Hepatocyte (in vitro differentiated cells): Measurements from ENCODE around the gene COX7B2. TPM values are rescaled to one million over a fixed set of nuclear protein-coding genes. Genes with fewer than 3 reads are reported as not detected.

Experiments
- DNase-seq: peaks from one replicate; pipeline ENCODE4 v3.0.0-alpha.2; 2016; ENCODE audit warnings: low spot score
- H2AFZ ChIP-seq: fragments of 200-600 bp; sonication (generic); 2 replicates; pipeline ENCODE4 v1.6.0; 2016; ENCODE audit warnings: antibody characterized with exemption, mild to moderate bottlenecking
- H3K27ac ChIP-seq: fragments of 200-600 bp; sonication (generic); 2 replicates; pipeline ENCODE4 v1.5.1; 2016; ENCODE audit warnings: mild to moderate bottlenecking
- H3K27me3 ChIP-seq: fragments of 200-600 bp; sonication (generic); 2 replicates; pipeline ENCODE4 v1.6.1; 2016
- H3K36me3 ChIP-seq: fragments of 200-600 bp; sonication (generic); replicated peaks from 2 replicates; pipeline ENCODE4 v1.5.1; 2016; ENCODE audit warnings: low read depth; ENCODE audit not compliant: insufficient read depth
- H3K4me1 ChIP-seq: fragments of 200-600 bp; sonication (generic); 2 replicates; pipeline ENCODE4 v1.5.1; 2016; ENCODE audit warnings: mild to moderate bottlenecking, moderate library complexity; ENCODE audit not compliant: insufficient read depth
- H3K4me2 ChIP-seq: fragments of 200-600 bp; sonication (generic); 2 replicates; pipeline ENCODE4 v1.6.0; 2016
- H3K4me3 ChIP-seq: fragments of 200-600 bp; sonication (generic); 2 replicates; pipeline ENCODE4 v1.5.1; 2016; ENCODE audit warnings: mild to moderate bottlenecking
- H3K79me2 ChIP-seq: fragments of 200-600 bp; sonication (generic); 2 replicates; pipeline ENCODE4 v1.6.0; 2017; ENCODE audit warnings: mild to moderate bottlenecking
- H3K9me2 ChIP-seq: fragments of 200-600 bp; sonication (generic); replicated peaks from 2 replicates; pipeline ENCODE4 v1.6.0; 2017; ENCODE audit warnings: mild to moderate bottlenecking; ENCODE audit not compliant: insufficient read depth
- H3K9me3 ChIP-seq: fragments of 200-600 bp; sonication (generic); 2 replicates; pipeline ENCODE4 v1.5.1; 2016; ENCODE audit warnings: low read depth, mild to moderate bottlenecking
- H4K20me1 ChIP-seq: fragments of 200-600 bp; sonication (generic); 2 replicates; pipeline ENCODE4 v1.6.0; 2016; ENCODE audit warnings: mild to moderate bottlenecking; ENCODE audit not compliant: insufficient read depth, poor library complexity, severe bottlenecking
- CTCF ChIP-seq: fragments of 200-600 bp; sonication (generic); IDR thresholded peaks from 2 replicates; pipeline ENCODE4 v1.5.1; 2016; ENCODE audit warnings: antibody characterized with exemption, mild to moderate bottlenecking; ENCODE audit not compliant: poor library complexity
- EZH2 ChIP-seq: fragments of 200-600 bp; sonication (generic); IDR thresholded peaks from 2 replicates; pipeline ENCODE4 v1.6.1; 2016; ENCODE audit warnings: antibody characterized with exemption, mild to moderate bottlenecking, borderline replicate concordance
- EZH2phosphoT487 ChIP-seq: fragments of 200-600 bp; sonication (generic); IDR thresholded peaks from one replicate; pipeline ENCODE4 v1.6.1; 2018; ENCODE audit warnings: antibody characterized with exemption, mild to moderate bottlenecking, low read depth, moderate library complexity; ENCODE audit not compliant: unreplicated experiment, severe bottlenecking
- whole genome bisulfite sequencing: methylation state at CpG from one replicate; pipeline ENCODE4 v1.1.6; 2016; ENCODE audit warnings: low lambda C conversion rate; ENCODE audit errors: missing lambda C conversion rate; 5-methylcytosine and 5-hydroxymethylcytosine counted together
- polyA plus RNA-seq: library from polyadenylated mRNA; unstranded; fragments of >200 nt; fragmentation: Nextera tagmentation; extraction: Ambion mirVana; gene quantifications from 2 replicates; pipeline ENCODE4 v1.2.1, GENCODE V29; 2016
- total RNA-seq: library from RNA; depleted of rRNA; stranded (reverse); fragments of >200 nt; gene quantifications from 2 replicates; pipeline ENCODE4 v1.2.3, GENCODE V29; 2014

COX7B2 gene
- total and polyA plus RNA-seq, 2 experiments from 2014 or later: not detected

DNA sequence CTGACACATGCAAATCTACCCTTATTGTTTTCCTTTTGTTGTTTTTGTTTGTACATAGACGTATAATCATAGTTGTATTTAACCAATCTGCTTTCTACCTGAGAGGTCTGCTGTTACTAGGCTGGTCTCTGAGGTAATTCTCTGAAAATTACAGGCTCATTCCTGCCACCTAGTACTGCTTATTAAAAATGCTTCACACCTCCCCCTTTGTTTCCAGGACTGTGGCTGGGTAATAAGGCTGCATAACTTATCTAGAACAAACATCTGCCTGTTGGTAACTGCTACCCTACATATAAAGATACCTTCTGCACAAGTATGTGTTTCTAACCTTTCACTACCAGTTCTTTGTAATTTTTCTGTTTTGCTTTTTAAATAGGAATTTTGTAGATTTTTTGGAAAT lies 34.2 kb downstream of the COX7B2 start:
- Histone ChIP-seq H3K79me2 (no peaks in the 10 kb centered on the region), H4K20me1 (no peaks in the 10 kb centered on the region), H2AFZ (no peak overlapping the region), H3K9me2 (no peaks in the 10 kb centered on the region), H3K4me3 (no peak overlapping the region), H3K27me3 (no peaks in the 10 kb centered on the region), H3K9me3 (no peaks in the 10 kb centered on the region), H3K4me2 (no peak overlapping the region), H3K27ac (no peak overlapping the region), H3K36me3 (no peaks in the 10 kb centered on the region), H3K4me1 (no peaks in the 10 kb centered on the region)
- TF ChIP-seq CTCF (no peak), EZH2 (no peak)
- WGBS: 48% methylated on average over 1 of the region's 1 CpG
- no peak for DNase-seq

- Histone ChIP-seq H3K79me2 (no peaks in the 10 kb centered on the region), H2AFZ (no peak overlapping the region), H3K9me2 (no peaks in the 10 kb centered on the region), H3K27ac (no peak overlapping the region), H4K20me1 (no peaks in the 10 kb centered on the region), H3K4me1 (no peaks in the 10 kb centered on the region), H3K9me3 (no peaks in the 10 kb centered on the region), H3K4me2 (no peak overlapping the region), H3K4me3 (no peak overlapping the region), H3K27me3 (no peaks in the 10 kb centered on the region), H3K36me3 (no peaks in the 10 kb centered on the region)
- TF ChIP-seq EZH2 (no peak), EZH2phosphoT487 (no peak), CTCF (no peak)
- DNase-seq: no peak
- WGBS: 70% methylated on average over 2 of the region's 2 CpGs
These were observed 38.6 kb downstream of the COX7B2 start for GRCh38 chr4:46870411-46870810.

DNA sequence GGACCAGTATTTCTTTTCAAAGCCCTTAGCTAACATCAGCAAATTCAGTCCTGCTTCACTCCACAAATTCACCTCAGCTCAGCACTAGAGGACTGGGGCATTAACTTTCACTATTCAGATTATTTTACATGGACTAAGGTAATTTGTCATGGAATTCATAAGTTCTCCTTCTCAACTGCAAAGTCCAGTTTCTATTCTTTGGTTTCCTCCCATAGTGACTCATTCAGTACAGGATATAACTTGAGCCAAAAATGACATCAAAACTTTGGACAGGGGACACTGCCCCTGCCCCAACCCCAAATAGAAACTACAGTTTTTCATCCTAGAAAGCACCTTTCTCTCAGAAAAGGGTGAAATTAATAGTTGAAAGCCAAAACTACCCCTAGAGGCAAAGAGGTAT lies 52.7 kb downstream of the COX7B2 start:
- H3K4me2 ChIP-seq: no peak overlapping the region
- no peaks in the 10 kb centered on the region for H3K36me3 ChIP-seq
- H3K27ac ChIP-seq: no peak overlapping the region
- no peak for DNase-seq
- no peaks in the 10 kb centered on the region for H3K4me1 ChIP-seq
- no peaks in the 10 kb centered on the region for H4K20me1 ChIP-seq
- no peak overlapping the region for H2AFZ ChIP-seq
- TF ChIP-seq CTCF (no peak), EZH2phosphoT487 (no peak), EZH2 (no peak)
- H3K4me3 ChIP-seq: no peak overlapping the region
- H3K9me2 ChIP-seq: no peaks in the 10 kb centered on the region
- no peaks in the 10 kb centered on the region for H3K9me3 ChIP-seq
- no peaks in the 10 kb centered on the region for H3K79me2 ChIP-seq
- H3K27me3 ChIP-seq: no peaks in the 10 kb centered on the region

DNA sequence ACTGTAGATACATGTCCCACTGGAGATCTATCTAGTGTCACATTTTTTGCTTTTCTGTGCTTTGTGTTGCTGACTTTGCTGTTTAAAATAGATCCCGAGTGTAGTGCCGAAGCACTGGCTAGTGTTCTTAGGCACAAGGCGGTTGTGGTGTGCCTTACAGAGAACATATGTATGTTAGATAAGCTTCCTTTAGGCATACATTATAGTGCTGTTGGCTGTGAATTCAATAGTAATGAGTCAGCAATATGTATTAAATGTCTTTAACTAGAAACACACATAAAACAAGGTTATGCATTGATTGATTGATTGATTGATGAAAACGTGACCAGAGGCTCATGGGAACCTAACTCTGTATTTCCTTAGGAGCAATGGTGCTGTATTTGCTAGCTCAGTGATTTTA lies 56.2 kb downstream of the COX7B2 start:
- H3K9me2 ChIP-seq: no peaks in the 10 kb centered on the region
- WGBS: 78% methylated on average over 4 of the region's 4 CpGs
- TF ChIP-seq EZH2phosphoT487 (no peak), CTCF (no peak), EZH2 (no peak)

More for the DNA sequence above, 56.2 kb downstream of the COX7B2 start:
- H3K4me1 ChIP-seq: no peaks in the 10 kb centered on the region
- H3K79me2 ChIP-seq: no peaks in the 10 kb centered on the region
- H3K27me3 ChIP-seq: no peaks in the 10 kb centered on the region
- no peaks in the 10 kb centered on the region for H4K20me1 ChIP-seq
- H3K4me2 ChIP-seq: no peak overlapping the region
- H3K9me3 ChIP-seq: no peaks in the 10 kb centered on the region
- H3K36me3 ChIP-seq: no peaks in the 10 kb centered on the region
- no peak overlapping the region for H3K4me3 ChIP-seq
- H2AFZ ChIP-seq: no peak overlapping the region
- no peak overlapping the region for H3K27ac ChIP-seq
- no peak for DNase-seq
